Naive thymus-derived CD4-positive, alpha-beta T cell (primary cell): ENCODE results near the gene SHISA7. TPM values are rescaled to one million over a fixed set of nuclear protein-coding genes. Genes with fewer than 3 reads are reported as not detected.
"Not testable (repeated sequence)": the region's sequence is repeated elsewhere in the genome, so short reads cannot be mapped to it uniquely, and the experiment has no call there.

Experiments used
- ATAC-seq: fragments of 150-1000 bp; cut with Tn5 transposase; 2 replicates; pipeline ENCODE4 v1.10.0; 2021; ENCODE audit warnings: mild to moderate bottlenecking, moderate library complexity
- CTCF ChIA-PET: fragments of 350-600 bp; sonication (Branson Sonifier 250); formaldehyde crosslinking; loops from one replicate; lab custom pipeline; 2021; ENCODE audit warnings: antibody characterized with exemption; lab: Charles Lee
- POLR2A ChIA-PET: fragments of 350-600 bp; sonication (Branson Sonifier 250); formaldehyde crosslinking; loops from one replicate; lab custom pipeline; 2021; ENCODE audit warnings: antibody characterized with exemption, inconsistent platforms; lab: Charles Lee
- DNase-seq, 9 donors: peaks; one replicate each; pipeline versions ENCODE4 v3.0.0 to v3.0.0-alpha.2; 2020 to 2022; ENCODE audit warnings: mixed read lengths in 1 of 9
- H3K27ac ChIP-seq: one replicate; pipeline ENCODE4 v1.7.0; 2013; ENCODE audit warnings: mild to moderate bottlenecking, low read depth, low read length, moderate library complexity
- H3K27me3 ChIP-seq, 2 donors: one replicate each; pipeline ENCODE4 v1.7.0; 2013; ENCODE audit warnings: low read length in 2 of 2, mild to moderate bottlenecking in 2 of 2, moderate library complexity in 2 of 2; ENCODE audit not compliant: control insufficient read depth in 2 of 2, insufficient read depth in 2 of 2
- H3K36me3 ChIP-seq, 3 experiments: 1 replicate in 2 of 3; 2 replicates in 1 of 3; pipeline ENCODE4 v1.7.0; 2013; ENCODE audit warnings: low read length in 3 of 3, mild to moderate bottlenecking in 3 of 3, moderate library complexity in 1 of 3; ENCODE audit not compliant: insufficient read depth in 3 of 3, control insufficient read depth in 2 of 3
- H3K4me1 ChIP-seq, 2 donors: one replicate each; pipeline ENCODE4 v1.7.0; 2013; ENCODE audit warnings: low read length in 2 of 2, mild to moderate bottlenecking in 2 of 2, moderate library complexity in 1 of 2; ENCODE audit not compliant: control insufficient read depth in 2 of 2, insufficient read depth in 2 of 2
- H3K4me3 ChIP-seq: 2 replicates; pipeline ENCODE4 v1.7.0; 2013; ENCODE audit warnings: mild to moderate bottlenecking, low read length
- H3K9me3 ChIP-seq, 3 experiments: 1 replicate in 2 of 3; 2 replicates in 1 of 3; pipeline ENCODE4 v1.7.0; 2013; ENCODE audit warnings: low read length in 3 of 3; ENCODE audit not compliant: control insufficient read depth in 2 of 3
- H3K27ac Mint-ChIP-seq, 9 donors: one replicate each; pipeline ENCODE4 v1.8.0; 2020 to 2022; ENCODE audit warnings: mixed read lengths in 9 of 9, mild to moderate bottlenecking in 8 of 9, moderate library complexity in 5 of 9, inconsistent platforms in 2 of 9
- H3K27me3 Mint-ChIP-seq, 5 donors: one replicate each; pipeline ENCODE4 v1.8.0; 2021 to 2022; ENCODE audit warnings: mixed read lengths in 5 of 5, mild to moderate bottlenecking in 1 of 5
- H3K36me3 Mint-ChIP-seq, 5 donors: one replicate each; pipeline ENCODE4 v1.8.0; 2020 to 2022; ENCODE audit warnings: mixed read lengths in 5 of 5, mild to moderate bottlenecking in 3 of 5, inconsistent platforms in 1 of 5
- H3K4me1 Mint-ChIP-seq, 7 donors: one replicate each; pipeline ENCODE4 v1.8.0; 2020 to 2022; ENCODE audit warnings: mixed read lengths in 7 of 7, mild to moderate bottlenecking in 3 of 7, inconsistent platforms in 1 of 7
- H3K4me3 Mint-ChIP-seq, 10 donors: one replicate each; pipeline ENCODE4 v1.8.0; 2020 to 2022; ENCODE audit warnings: mild to moderate bottlenecking in 10 of 10, mixed read lengths in 10 of 10, moderate library complexity in 6 of 10, inconsistent platforms in 2 of 10
- H3K9me3 Mint-ChIP-seq, 11 donors: one replicate each; pipeline ENCODE4 v1.8.0; 2020 to 2022; ENCODE audit warnings: mixed read lengths in 11 of 11, mild to moderate bottlenecking in 4 of 11, inconsistent platforms in 1 of 11, moderate library complexity in 1 of 11
- intact Hi-C, 2 donors: fragments of 100-400 bp; cut with micrococcal nuclease; formaldehyde crosslinking; loops; one replicate each; pipeline ENCODE4 v1.15.1; 2023
- polyA plus RNA-seq, 2 donors: library from polyadenylated mRNA; unstranded; fragments of 300-500 nt; fragmentation: Illumina TruSeq; gene quantifications; one replicate each; pipeline ENCODE4 v1.2.3, GENCODE V29; 2021
- total RNA-seq, 6 experiments: library from RNA in 5 of 6; stranded (reverse) in 5 of 6; gene quantifications; 1 replicate in 5 of 6; 2 replicates in 1 of 6; pipeline ENCODE4 v1.2.3 and lab custom pipeline; 2021 to 2026

SHISA7 gene
- total and polyA plus RNA-seq, 7 experiments from 2014 or later = not detected

GRCh38 chr19:55451163-55451964 lies 8.3 kb upstream of the SHISA7 start:
- no peak overlapping the region for H3K4me3 ChIP-seq
- peaks cover 3 to 22% of the 10 kb centered on the region in 2 donors for H3K27me3 ChIP-seq
- Mint-ChIP-seq H3K27me3 (peaks cover 8 to 33% (median 19%) of the 10 kb centered on the region in 5 donors), H3K27ac (peak overlapping the region in 1 of 9 donors; percentile 36), H3K36me3 (peaks cover 0 to 9% (median 4%) of the 10 kb centered on the region in 5 donors), H3K4me3 (peak overlapping the region; percentile 35 to 82 (median 74)), H3K4me1 (peaks cover 7 to 21% (median 15%) of the 10 kb centered on the region in 7 donors), H3K9me3 (no peaks in the 10 kb centered on the region)
- DNase-seq = peak in 1 of 9 donors; percentile 41
- H3K36me3 ChIP-seq = peaks cover 0 to 5% (median 0%) of the 10 kb centered on the region in 3 experiments
- H3K4me1 ChIP-seq = peaks cover 0 to 17% of the 10 kb centered on the region in 2 donors
- no peaks in the 10 kb centered on the region for H3K9me3 ChIP-seq
- no peak overlapping the region for H3K27ac ChIP-seq
- CTCF ChIA-PET = no interaction called here
- POLR2A ChIA-PET = interaction anchor here (0.9 kb wide), 1 partner anchor 10 kb away, joined by 3 read pairs; no protein-coding TSS in a partner anchor
- intact Hi-C loops = loop anchor here in 1 of 2 donors (5.0 kb wide), 1 partner anchor 34 kb away; no protein-coding TSS in a partner anchor
- peak; percentile 46 for ATAC-seq

- ChIA-PET CTCF (no interaction called here), POLR2A (interaction anchor here (0.6 kb wide), 2 partner anchors 23 to 56 kb away, joined by 3 read pairs; no protein-coding TSS in a partner anchor)
- H3K27ac Mint-ChIP-seq = no peak overlapping the region
Measured at GRCh38 chr19:55449469-55449868, 6.4 kb upstream of the SHISA7 start.

GRCh38 chr19:55448175-55448490 lies 5.0 kb upstream of the SHISA7 start:
- H3K4me3 ChIP-seq, ATAC-seq, H3K36me3 Mint-ChIP-seq, H3K27ac ChIP-seq, CTCF ChIA-PET, H3K9me3 Mint-ChIP-seq, H3K4me3 Mint-ChIP-seq, DNase-seq, H3K27ac Mint-ChIP-seq, H3K36me3 ChIP-seq, POLR2A ChIA-PET, H3K9me3 ChIP-seq: not testable (repeated sequence)
- Histone ChIP-seq H3K27me3 (peaks cover 10 to 27% of the 10 kb centered on the region in 2 donors), H3K4me1 (peaks cover 0 to 16% of the 10 kb centered on the region in 2 donors)
- Mint-ChIP-seq H3K4me1 (peaks cover 0 to 25% (median 14%) of the 10 kb centered on the region in 7 donors), H3K27me3 (peaks cover 24 to 50% (median 34%) of the 10 kb centered on the region in 5 donors)
- intact Hi-C loops = loop anchor here in 1 of 2 donors (10.0 kb wide), 1 partner anchor 283 kb away; the partner anchor contains the start of gene DNAAF3

More at GRCh38 chr19:55449469-55449868, 6.4 kb upstream of the SHISA7 start:
- no peak for ATAC-seq
- Histone ChIP-seq H3K9me3 (no peaks in the 10 kb centered on the region), H3K4me1 (peaks cover 0 to 17% of the 10 kb centered on the region in 2 donors), H3K4me3 (no peak overlapping the region), H3K27me3 (peaks cover 10 to 22% of the 10 kb centered on the region in 2 donors), H3K36me3 (no peaks in the 10 kb centered on the region), H3K27ac (no peak overlapping the region)
- no peak for DNase-seq
- H3K36me3 Mint-ChIP-seq = peaks cover 0 to 6% (median 4%) of the 10 kb centered on the region in 5 donors
- intact Hi-C loops = loop anchor here in 1 of 2 donors (10.0 kb wide), 1 partner anchor 285 kb away; the partner anchor contains the start of gene DNAAF3
- H3K4me3 Mint-ChIP-seq = no peak overlapping the region
- peaks cover 19 to 48% (median 30%) of the 10 kb centered on the region in 5 donors for H3K27me3 Mint-ChIP-seq
- H3K4me1 Mint-ChIP-seq = peaks cover 4 to 21% (median 15%) of the 10 kb centered on the region in 7 donors
- H3K9me3 Mint-ChIP-seq = peaks cover 0 to 4% (median 0%) of the 10 kb centered on the region in 11 donors

GRCh38 chr19:55447421-55448174 lies 4.5 kb upstream of the SHISA7 start:
- CTCF ChIA-PET = no interaction called here
- H3K4me1 Mint-ChIP-seq = peaks cover 2 to 28% (median 19%) of the 10 kb centered on the region in 7 donors
- peaks cover 10 to 27% of the 10 kb centered on the region in 2 donors for H3K27me3 ChIP-seq
- H3K27ac Mint-ChIP-seq = no peak overlapping the region
- peaks cover 0 to 11% of the 10 kb centered on the region in 2 donors for H3K4me1 ChIP-seq
- H3K36me3 Mint-ChIP-seq = peaks cover 0 to 3% (median 0%) of the 10 kb centered on the region in 5 donors
- H3K9me3 ChIP-seq = no peaks in the 10 kb centered on the region
- no peak overlapping the region for H3K4me3 ChIP-seq
- H3K36me3 ChIP-seq = no peaks in the 10 kb centered on the region
- H3K4me3 Mint-ChIP-seq = no peak overlapping the region
- peaks cover 0 to 4% (median 0%) of the 10 kb centered on the region in 11 donors for H3K9me3 Mint-ChIP-seq
- peaks cover 23 to 52% (median 37%) of the 10 kb centered on the region in 5 donors for H3K27me3 Mint-ChIP-seq
- POLR2A ChIA-PET = no interaction called here
- ATAC-seq (peak; percentile 19), DNase-seq (no peak)
- H3K27ac ChIP-seq = no peak overlapping the region
- intact Hi-C loops = loop anchor here in 1 of 2 donors (10.0 kb wide), 1 partner anchor 283 kb away; the partner anchor contains the start of gene DNAAF3

- no peak overlapping the region for H3K4me3 ChIP-seq
- Mint-ChIP-seq H3K4me1 (peaks cover 7 to 29% (median 22%) of the 10 kb centered on the region in 7 donors), H3K9me3 (peaks cover 0 to 4% (median 0%) of the 10 kb centered on the region in 11 donors), H3K4me3 (no peak overlapping the region), H3K27ac (no peak overlapping the region), H3K36me3 (peaks cover 0 to 6% (median 0%) of the 10 kb centered on the region in 5 donors), H3K27me3 (peaks cover 30 to 55% (median 42%) of the 10 kb centered on the region in 5 donors)
- intact Hi-C loops = loop anchor here in 1 of 2 donors (10.0 kb wide), 1 partner anchor 281 kb away; the partner anchor contains the start of gene DNAAF3
- DNase-seq (no peak), ATAC-seq (no peak)
- ChIA-PET POLR2A (no interaction called here), CTCF (no interaction called here)
- no peaks in the 10 kb centered on the region for H3K36me3 ChIP-seq
- H3K27me3 ChIP-seq = peaks cover 10 to 26% of the 10 kb centered on the region in 2 donors
- no peaks in the 10 kb centered on the region for H3K9me3 ChIP-seq
- H3K4me1 ChIP-seq = peaks cover under 1 to 13% of the 10 kb centered on the region in 2 donors
- H3K27ac ChIP-seq = no peak overlapping the region
Measured at GRCh38 chr19:55446060-55446459, 3.0 kb upstream of the SHISA7 start.

- Histone ChIP-seq H3K9me3 (no peaks in the 10 kb centered on the region), H3K4me1 (peaks cover 7 to 23% of the 10 kb centered on the region in 2 donors), H3K36me3 (no peaks in the 10 kb centered on the region), H3K4me3 (no peak overlapping the region), H3K27ac (no peak overlapping the region), H3K27me3 (peaks cover 10 to 29% of the 10 kb centered on the region in 2 donors)
- H3K4me3 Mint-ChIP-seq = peak overlapping the region in 1 of 10 donors; percentile 63
- no peak overlapping the region for H3K27ac Mint-ChIP-seq
- peaks cover 11 to 34% (median 23%) of the 10 kb centered on the region in 7 donors for H3K4me1 Mint-ChIP-seq
- DNase-seq = no peak
- peaks cover 0 to 4% (median 0%) of the 10 kb centered on the region in 11 donors for H3K9me3 Mint-ChIP-seq
- POLR2A ChIA-PET = no interaction called here
- ATAC-seq = no peak
- H3K27me3 Mint-ChIP-seq = peaks cover 40 to 57% (median 48%) of the 10 kb centered on the region in 5 donors
- CTCF ChIA-PET = no interaction called here
- peaks cover 0 to 10% (median 0%) of the 10 kb centered on the region in 5 donors for H3K36me3 Mint-ChIP-seq
- intact Hi-C loops = loop anchor here in 1 of 2 donors (10.0 kb wide), 1 partner anchor 280 kb away; the partner anchor contains the start of gene DNAAF3
Measured at GRCh38 chr19:55444646-55445045, 1.5 kb upstream of the SHISA7 start.
